Muscle layer of duodenum (tissue), 2 donors: Measurements from ENCODE around the gene ZCCHC7.
"Not testable (repeated sequence)": the region's sequence is repeated elsewhere in the genome, so short reads cannot be mapped to it uniquely, and the experiment has no call there.

Experiments
- H3K27ac ChIP-seq: one replicate; pipeline ENCODE4 v1.7.0; 2013; ENCODE audit warnings: mild to moderate bottlenecking, low read length
- H3K27me3 ChIP-seq: one replicate; pipeline ENCODE4 v1.7.0; 2013; ENCODE audit warnings: low read depth, mild to moderate bottlenecking, control low read depth, low read length
- H3K36me3 ChIP-seq, 2 donors: one replicate each; pipeline ENCODE4 v1.7.0; 2013; ENCODE audit warnings: low read length in 2 of 2, control low read depth in 1 of 2, mild to moderate bottlenecking in 1 of 2; ENCODE audit not compliant: insufficient read depth in 2 of 2, control insufficient read depth in 1 of 2
- H3K4me1 ChIP-seq, 2 donors: one replicate each; pipeline ENCODE4 v1.7.0; 2013; ENCODE audit warnings: low read length in 2 of 2, mild to moderate bottlenecking in 2 of 2, control low read depth in 1 of 2, moderate library complexity in 1 of 2; ENCODE audit not compliant: insufficient read depth in 2 of 2, control insufficient read depth in 1 of 2
- H3K4me3 ChIP-seq, 2 donors: one replicate each; pipeline ENCODE4 v1.7.0; 2013; ENCODE audit warnings: low read length in 2 of 2, low read depth in 1 of 2, mild to moderate bottlenecking in 1 of 2
- H3K9me3 ChIP-seq, 2 donors: one replicate each; pipeline ENCODE4 v1.7.0; 2013; ENCODE audit warnings: low read length in 2 of 2, control low read depth in 1 of 2, mild to moderate bottlenecking in 1 of 2; ENCODE audit not compliant: control insufficient read depth in 1 of 2
- donor health status: healthy.

Gene ZCCHC7

DNA sequence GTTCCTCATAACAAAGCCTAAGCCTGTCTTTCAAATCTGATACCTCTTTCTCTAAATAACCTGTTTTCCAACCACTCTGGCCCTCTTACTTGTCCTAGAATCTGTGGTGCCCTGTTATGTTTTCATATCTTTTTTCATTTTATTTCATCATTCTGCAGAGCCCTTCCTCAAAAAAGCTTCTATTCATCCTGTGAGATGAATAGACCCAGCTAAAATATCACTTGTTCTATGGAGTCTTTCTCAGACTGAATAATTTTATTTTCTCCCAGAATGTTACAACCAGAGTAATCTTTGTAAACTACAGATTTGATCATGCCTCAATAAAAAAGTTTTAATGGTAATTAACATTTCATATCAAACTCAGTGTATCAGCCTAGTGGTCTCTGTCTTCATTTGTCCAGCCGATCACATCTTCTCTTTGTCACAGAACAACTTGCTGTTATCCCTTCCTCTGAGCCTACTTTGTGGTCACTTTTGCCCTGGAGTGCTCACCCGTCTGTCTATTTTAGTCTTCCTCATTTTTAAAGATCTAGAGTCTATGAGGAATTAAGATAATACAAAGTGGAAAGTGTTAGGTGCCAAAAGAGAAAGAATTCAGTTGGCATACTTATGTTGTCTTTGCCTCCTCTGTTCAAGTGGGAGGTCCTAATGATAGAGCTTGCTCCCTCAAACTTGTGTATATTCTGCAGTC, 77.8 kb downstream of the ZCCHC7 start:
- Histone ChIP-seq H3K27me3 (no peaks in the 10 kb centered on the region), H3K4me3 (no peak overlapping the region), H3K36me3 (no peaks in the 10 kb centered on the region), H3K27ac (no peak overlapping the region), H3K4me1 (peaks cover 4 to 13% of the 10 kb centered on the region in 2 donors), H3K9me3 (no peaks in the 10 kb centered on the region)

DNA sequence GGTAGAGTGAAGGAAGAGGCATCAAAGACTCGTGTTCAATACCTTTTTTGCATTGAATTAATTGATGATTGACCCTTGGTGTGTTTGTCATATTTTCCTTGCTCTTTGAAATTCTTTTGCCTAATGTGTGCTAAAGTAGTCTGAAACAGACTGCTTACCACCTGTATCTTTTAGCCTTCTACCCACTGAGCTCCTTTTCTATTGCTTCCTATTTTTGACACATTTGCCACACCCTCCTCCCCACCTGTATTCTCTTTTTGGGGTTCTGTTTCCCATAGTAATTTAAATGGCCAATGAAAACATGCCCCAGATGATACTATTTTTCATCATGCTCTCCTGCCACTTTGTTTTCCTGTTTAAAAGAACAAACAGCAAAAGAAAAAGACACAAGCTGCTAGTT, 78.5 kb downstream of the ZCCHC7 start:
- H3K9me3 ChIP-seq = peaks cover 0 to 2% of the 10 kb centered on the region in 2 donors
- peaks cover 4 to 13% of the 10 kb centered on the region in 2 donors for H3K4me1 ChIP-seq
- peaks cover 0 to 5% of the 10 kb centered on the region in 2 donors for H3K36me3 ChIP-seq
- H3K4me3 ChIP-seq = no peak overlapping the region
- H3K27ac ChIP-seq = no peak overlapping the region
- no peaks in the 10 kb centered on the region for H3K27me3 ChIP-seq

DNA sequence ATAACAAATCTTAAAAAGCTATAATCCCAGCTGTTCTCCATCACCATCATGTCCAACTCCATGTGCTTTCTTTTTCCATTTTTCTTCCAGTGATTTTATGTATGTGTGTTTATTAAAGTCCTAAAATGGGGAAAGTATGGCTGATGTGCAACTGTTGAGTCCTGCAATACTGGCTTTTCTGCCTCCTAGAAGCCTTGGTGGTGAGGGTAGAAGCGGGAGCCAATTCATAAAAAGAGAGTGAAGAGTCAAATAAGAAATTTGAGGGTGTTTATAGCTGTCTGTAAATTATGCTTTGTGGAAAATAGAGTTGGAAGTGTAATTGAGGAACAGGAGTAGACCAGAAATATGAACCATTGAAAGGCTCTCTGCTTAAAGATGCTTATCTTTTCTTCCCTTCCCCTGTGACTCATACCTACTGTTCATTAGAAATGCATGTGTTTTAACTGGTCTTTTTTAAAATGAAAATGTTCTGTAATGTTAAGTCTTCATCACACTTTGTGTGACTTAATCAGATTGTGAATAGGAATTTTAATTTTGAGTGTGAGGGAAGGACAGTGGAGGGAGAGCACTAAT, 80.1 kb downstream of the ZCCHC7 start:
- H3K27ac ChIP-seq = no peak overlapping the region

DNA sequence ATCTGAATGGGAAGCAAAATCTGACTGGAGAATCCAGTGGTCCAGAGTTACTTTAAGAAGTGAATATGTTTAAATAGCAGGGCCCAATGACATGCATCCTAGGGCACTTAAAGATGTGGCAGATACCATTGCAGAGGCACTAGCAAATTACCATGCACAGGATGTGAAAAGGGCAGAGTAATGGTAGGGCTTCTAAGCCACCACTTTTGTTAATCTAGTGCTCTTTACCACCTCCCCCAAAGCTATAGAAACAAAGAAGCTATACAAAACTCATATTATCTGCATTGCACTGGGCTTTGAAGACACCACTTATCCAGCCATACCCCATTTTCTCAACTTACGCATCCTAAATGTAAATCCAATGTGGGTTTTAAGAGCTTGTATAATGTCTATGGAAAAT, 81.2 kb downstream of the ZCCHC7 start:
- no peak overlapping the region for H3K4me3 ChIP-seq
- no peak overlapping the region for H3K27ac ChIP-seq

More for the DNA sequence above, 80.1 kb downstream of the ZCCHC7 start:
- no peaks in the 10 kb centered on the region for H3K27me3 ChIP-seq
- H3K36me3 ChIP-seq = peaks cover 0 to 5% of the 10 kb centered on the region in 2 donors
- H3K9me3 ChIP-seq = peaks cover 0 to 2% of the 10 kb centered on the region in 2 donors
- H3K4me1 ChIP-seq = peaks cover 4 to 13% of the 10 kb centered on the region in 2 donors
- no peak overlapping the region for H3K4me3 ChIP-seq

GRCh38 chr9:37202091-37202490, 81.7 kb downstream of the ZCCHC7 start:
- Histone ChIP-seq H3K4me1 (peaks cover 2 to 10% of the 10 kb centered on the region in 2 donors), H3K9me3 (peaks cover 0 to 2% of the 10 kb centered on the region in 2 donors), H3K36me3 (peaks cover 0 to 10% of the 10 kb centered on the region in 2 donors), H3K27me3 (no peaks in the 10 kb centered on the region), H3K4me3 (no peak overlapping the region), H3K27ac (no peak overlapping the region)

More for the DNA sequence above, 81.2 kb downstream of the ZCCHC7 start:
- Histone ChIP-seq H3K36me3 (peaks cover 0 to 10% of the 10 kb centered on the region in 2 donors), H3K9me3 (peaks cover 0 to 2% of the 10 kb centered on the region in 2 donors), H3K27me3 (no peaks in the 10 kb centered on the region), H3K4me1 (peaks cover 4 to 13% of the 10 kb centered on the region in 2 donors)

DNA sequence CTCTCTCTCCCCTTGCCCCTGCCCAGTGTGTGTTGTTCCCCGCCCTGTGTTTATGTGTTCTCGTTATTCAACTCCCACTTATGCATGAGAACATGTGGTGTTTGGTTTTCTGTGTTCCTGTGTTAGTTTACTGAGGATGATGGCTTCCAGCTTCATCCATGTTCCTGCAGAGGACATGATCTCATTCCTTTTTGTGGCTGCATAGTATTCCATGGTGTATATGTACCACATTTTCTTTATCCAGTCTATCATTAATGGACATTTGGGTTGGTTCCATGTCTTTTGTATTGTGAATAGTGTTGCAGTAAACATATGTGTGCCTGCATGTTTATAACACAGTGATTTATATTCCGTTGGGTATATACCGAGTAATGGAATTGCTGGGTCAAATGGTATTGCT, 83.1 kb downstream of the ZCCHC7 start:
- peaks cover 0 to 10% of the 10 kb centered on the region in 2 donors for H3K36me3 ChIP-seq
- H3K4me3 ChIP-seq, H3K4me1 ChIP-seq, H3K9me3 ChIP-seq, H3K27ac ChIP-seq, H3K27me3 ChIP-seq: not testable (repeated sequence)

- H3K4me1 ChIP-seq = no peaks in the 10 kb centered on the region
- H3K27ac ChIP-seq = no peak overlapping the region
- no peaks in the 10 kb centered on the region for H3K27me3 ChIP-seq
- H3K9me3 ChIP-seq = peaks cover 0 to 2% of the 10 kb centered on the region in 2 donors
- H3K36me3 ChIP-seq = peaks cover 2 to 10% of the 10 kb centered on the region in 2 donors
- H3K4me3 ChIP-seq = no peak overlapping the region
These were observed 85.8 kb downstream of the ZCCHC7 start for GRCh38 chr9:37206121-37206620.

GRCh38 chr9:37209431-37210386, 89.3 kb downstream of the ZCCHC7 start:
- Histone ChIP-seq H3K27me3 (no peaks in the 10 kb centered on the region), H3K36me3 (peaks cover 2 to 5% of the 10 kb centered on the region in 2 donors), H3K4me3 (no peak overlapping the region), H3K27ac (no peak overlapping the region), H3K9me3 (no peaks in the 10 kb centered on the region), H3K4me1 (no peaks in the 10 kb centered on the region)

- Histone ChIP-seq H3K27ac (no peak overlapping the region), H3K36me3 (peaks cover 2 to 5% of the 10 kb centered on the region in 2 donors), H3K27me3 (no peaks in the 10 kb centered on the region), H3K4me3 (no peak overlapping the region), H3K4me1 (no peaks in the 10 kb centered on the region), H3K9me3 (no peaks in the 10 kb centered on the region)
These were observed 90.6 kb downstream of the ZCCHC7 start for GRCh38 chr9:37210737-37211523.

DNA sequence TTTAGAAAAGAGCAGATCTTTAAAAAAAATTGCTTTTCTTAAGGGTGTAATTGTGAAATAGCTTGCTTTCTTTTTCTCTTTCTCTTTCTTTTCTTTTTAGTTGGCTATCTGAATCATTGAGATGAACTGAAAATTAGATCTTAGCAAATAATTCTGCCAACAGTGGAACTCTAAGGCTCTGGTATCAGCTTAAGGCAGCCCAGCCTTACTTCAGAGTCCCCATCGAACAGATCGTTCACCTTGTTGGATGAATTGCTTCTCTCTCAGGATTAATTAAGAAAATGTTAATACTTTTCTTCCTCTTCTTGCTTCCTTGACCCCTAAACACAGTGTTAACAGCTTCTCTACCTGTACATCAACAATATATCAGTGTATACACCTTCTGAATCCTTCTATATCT, 92.1 kb downstream of the ZCCHC7 start:
- no peaks in the 10 kb centered on the region for H3K4me1 ChIP-seq
- no peaks in the 10 kb centered on the region for H3K27me3 ChIP-seq
- peaks cover 0 to 2% of the 10 kb centered on the region in 2 donors for H3K36me3 ChIP-seq
- H3K27ac ChIP-seq = no peak overlapping the region
- H3K9me3 ChIP-seq = no peaks in the 10 kb centered on the region
- no peak overlapping the region for H3K4me3 ChIP-seq
